Astrocyte (in vitro differentiated cells and primary cell): ENCODE data around the gene SNRNP70.

ENCODE experiments used
- CTCF ChIP-seq: IDR thresholded peaks from 2 replicates; pipeline ENCODE4 v1.5.1; 2011; ENCODE audit warnings: low read depth, mild to moderate bottlenecking, inconsistent platforms, low read length, moderate library complexity; ENCODE audit not compliant: insufficient read depth
- EZH2 ChIP-seq: IDR thresholded peaks from 2 replicates; pipeline ENCODE4 v1.6.1; 2012; ENCODE audit warnings: mild to moderate bottlenecking, low read length, inconsistent platforms; ENCODE audit not compliant: insufficient read depth

DNA sequence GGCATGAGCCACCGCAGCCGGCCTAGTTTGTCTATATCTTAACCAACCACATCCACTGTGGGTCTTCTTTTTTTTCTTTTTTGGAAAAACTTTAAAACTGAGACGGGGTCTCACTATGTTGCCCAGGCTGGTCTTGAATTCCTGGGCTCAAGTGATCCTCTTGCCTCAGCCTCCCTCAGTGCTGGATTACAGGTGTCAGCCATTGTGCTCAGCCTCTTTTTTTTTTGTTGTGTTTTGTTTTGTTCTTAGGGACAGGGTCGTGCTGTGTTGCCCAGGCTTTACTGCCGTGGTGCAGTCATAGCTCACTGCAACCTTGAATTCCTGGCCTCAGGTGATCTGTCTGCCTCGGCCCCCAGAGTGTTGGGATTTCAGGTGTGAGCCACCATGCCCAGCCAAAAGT lies 7.4 kb downstream of the SNRNP70 start:
- no peak for TF ChIP-seq EZH2
- no peak for TF ChIP-seq CTCF
